DMS53 (cell line): ENCODE results near the gene DNAH17.

ENCODE experiments used
- DNase-seq: peaks from one replicate; lab custom pipeline; 2025; lab: John Stamatoyannopoulos, UW

Gene DNAH17

DNA sequence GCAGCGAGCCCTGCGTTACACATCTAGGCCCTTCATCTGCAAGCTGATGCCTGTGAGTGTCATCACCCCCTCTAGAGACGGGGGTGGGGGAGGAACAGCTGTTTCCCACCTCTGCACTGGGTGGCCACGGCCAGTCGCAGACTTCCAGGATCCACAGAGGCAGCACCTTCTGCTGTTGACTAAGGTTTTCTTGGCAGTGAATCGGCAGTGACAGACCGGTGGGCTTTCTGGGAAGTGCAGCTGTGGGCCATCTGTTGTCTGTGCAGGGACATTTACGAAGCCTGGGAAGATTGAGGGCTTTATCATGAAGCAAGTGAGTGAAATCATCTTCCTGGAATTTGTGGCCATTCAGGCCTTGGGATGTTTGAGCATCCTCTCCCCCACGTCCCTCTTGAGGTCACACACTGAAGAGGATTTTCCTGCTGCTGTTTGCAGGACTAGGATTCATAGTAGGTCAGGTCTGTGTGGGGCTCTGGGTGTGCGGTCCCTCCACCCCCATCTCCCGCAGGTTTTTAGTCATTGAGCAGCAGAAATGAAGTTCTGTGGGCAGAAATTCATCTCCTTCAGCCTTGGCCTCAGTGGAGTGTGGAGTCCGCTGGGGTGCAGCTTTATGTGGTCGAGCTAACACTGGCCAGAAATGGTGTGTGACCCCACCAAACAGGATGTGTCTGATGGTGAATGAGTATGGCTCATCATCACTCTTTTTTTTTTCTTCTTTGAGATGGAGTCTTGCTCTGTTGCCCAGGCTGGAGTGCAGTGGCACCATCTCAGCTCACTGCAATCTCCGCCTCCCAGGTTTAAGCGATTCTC, 186.8 kb downstream of the DNAH17 start:
- peak; percentile 26 for DNase-seq

DNA sequence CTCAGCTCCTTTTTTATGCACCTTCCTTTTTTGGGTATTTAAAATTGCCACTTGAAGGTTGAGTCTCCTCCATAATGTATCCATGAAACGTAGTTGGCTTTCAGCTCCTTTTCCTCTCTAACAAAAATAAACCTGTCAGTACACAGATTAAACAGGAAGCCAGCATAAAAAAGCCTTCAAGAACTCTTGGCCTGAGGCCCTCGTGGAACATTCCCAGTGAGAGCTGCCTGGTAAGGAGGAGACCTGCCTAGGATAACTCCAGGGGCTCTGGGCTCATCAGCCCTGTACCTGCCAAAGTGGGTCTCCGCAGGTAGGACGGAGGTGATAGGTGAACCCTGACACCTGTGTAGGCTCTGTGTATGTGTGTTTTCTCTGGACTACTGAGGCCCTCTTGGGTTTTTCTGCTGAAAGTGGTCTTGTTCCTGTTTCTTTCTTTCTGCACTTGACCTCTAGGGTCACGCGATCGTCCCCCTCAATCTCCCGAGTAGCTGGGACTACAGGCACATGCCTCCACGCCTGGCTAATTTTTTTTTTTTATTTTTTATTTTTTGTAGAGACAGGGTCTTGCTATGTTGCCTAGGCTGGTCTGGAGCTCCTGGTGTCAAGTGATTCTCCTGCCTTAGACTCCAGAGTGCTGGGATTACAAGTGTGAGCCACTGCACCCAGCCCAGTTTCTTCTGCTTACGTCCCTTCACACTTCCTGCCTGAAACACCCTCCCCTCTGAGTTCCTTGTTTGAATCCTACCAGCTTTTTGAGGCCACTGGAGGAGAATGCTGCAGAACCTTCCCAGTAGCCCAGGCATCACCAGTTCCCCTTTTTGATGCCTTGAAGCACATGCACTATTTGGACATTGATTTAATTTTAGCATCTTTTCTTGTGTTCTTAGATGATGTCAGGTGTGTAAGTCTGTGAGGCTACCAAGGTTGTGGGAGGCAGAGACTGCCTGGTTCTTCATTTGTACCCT, 188.9 kb downstream of the DNAH17 start:
- no peak for DNase-seq

DNA sequence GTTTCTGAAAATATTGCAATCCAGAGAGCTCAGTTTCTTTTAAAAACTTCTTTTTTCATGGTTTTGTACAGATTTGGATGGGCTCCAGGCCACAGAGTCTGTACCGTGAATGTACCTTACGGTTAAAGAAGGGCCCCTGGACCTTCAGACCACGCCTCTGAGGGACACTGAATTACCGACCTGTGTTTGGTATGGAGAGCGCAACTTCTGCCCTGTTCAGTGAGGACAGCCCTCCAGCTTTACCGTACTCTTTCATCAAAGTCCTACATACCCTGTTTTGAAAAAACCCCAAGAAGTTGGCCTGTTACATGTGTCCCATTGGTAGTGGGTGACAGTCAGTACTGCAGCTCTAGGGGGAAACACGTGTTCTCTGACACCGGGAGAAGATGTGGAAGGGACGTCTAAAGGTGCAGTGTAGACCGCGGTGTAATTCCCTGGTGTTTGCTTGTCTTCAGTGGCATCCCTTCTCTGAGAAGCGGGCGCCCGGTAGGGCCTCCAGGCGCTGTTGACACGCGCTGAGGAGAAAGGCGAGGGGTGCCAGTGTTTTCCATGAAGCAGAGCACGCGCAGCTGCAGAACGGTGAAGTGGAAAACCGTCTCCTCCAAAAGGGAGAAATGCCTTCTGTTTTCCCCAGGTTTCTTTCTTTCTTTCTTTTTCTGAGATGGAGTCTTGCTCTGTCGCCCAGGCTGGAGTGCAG, 192.6 kb downstream of the DNAH17 start:
- DNase-seq, result no peak

DNA sequence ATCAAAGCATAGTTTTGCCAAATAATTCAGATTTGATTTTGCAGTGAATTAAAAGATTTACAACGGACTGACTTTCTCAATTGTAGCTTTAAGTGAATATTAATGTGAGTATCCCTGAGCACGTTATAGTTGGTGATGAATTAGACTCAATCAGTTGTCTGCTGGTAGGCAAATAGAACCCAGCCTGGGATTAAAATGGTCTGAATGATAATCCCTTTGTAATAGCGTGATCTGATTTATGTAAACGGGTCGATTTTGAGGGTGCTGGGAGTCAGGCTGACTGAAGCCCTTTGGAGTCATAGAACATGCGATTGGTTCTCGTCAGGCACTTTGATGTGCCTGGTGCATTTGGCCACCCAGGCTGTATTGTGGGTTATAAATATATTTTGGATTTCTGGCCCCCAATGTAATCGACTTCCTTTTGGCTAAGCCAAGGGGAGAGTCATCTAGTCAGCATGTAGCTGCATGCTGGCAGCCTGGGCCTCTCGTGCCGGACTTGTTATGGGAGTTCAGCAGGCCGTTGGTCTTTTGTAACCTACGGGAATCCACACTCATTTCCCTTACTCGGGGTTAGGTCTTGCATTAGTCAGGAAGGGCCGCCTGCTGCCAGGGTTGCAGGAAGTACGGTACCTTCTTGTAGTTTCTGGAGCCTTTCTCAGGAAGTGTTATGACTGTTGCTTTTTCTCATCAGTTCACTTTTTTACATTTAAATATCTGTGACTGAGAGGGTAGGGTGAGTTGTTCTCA, 193.3 kb downstream of the DNAH17 start:
- no peak for DNase-seq

DNA sequence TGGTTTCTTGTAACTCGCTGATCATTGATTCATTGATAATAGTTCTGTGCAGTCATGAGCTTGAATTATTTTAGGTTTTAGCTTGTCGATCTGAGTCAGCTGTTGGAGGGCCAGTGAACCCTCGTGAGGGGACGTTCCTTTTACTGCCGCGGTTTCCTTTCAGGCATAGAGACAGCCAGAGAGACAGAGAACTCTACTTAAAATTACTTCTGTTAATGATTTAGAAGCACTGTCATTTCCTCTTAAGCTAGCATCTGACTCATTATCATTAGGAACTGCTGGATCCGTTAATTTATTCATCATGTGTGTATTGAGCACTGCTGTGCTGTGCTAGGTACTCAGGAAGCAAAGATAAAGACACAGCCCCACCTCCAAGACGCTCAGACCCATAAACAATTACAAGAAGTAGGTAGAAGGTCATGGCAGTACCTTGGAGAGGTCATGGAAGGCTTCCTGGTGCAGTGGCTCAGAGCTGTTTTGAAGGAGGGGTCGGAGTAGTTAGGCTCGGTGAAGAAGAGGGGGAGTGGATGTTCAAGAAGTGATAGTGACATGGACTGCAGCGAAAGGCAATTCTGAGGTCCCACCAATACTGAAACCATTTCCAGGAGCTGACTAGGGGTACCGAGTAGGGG, 195.5 kb downstream of the DNAH17 start:
- no peak for DNase-seq

DNA sequence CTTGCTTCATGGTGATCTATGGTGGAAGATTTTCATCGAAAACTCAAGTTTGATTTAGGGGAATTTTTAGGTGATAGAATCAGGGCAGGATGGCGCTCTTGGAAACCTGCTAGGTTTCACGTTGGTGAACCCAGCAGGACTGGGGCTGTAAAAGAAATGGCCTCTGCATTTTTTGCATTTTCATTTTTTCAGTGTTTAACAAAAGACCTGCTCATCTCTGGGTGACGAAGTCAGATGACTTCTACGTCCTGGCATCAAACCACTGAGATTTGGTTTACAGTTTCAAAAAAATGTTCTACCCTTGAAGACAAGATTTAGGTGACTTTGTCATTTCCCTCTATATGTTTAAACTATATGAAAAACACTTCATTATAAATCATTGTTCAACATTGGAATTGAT, 196.8 kb downstream of the DNAH17 start:
- DNase-seq, result no peak

DNA sequence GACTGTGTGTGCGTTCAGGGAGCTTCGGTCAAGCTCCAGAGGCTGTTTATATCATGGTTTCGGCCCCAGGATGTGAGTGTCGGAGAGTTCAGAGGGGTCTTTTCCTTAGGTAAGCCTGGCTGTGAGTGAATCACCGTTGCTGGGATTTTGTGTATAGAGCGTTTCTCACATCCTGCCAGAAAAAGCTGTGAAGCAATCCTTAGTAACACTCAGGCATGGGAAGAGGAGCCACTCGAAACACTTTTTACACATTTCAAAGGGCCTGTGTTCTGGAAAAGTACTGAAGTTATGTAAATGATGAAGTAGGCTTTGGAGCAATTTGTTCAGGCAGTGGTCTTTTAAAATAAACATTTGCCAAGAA, 198.1 kb downstream of the DNAH17 start:
- DNase-seq, result peak; percentile 70

DNA sequence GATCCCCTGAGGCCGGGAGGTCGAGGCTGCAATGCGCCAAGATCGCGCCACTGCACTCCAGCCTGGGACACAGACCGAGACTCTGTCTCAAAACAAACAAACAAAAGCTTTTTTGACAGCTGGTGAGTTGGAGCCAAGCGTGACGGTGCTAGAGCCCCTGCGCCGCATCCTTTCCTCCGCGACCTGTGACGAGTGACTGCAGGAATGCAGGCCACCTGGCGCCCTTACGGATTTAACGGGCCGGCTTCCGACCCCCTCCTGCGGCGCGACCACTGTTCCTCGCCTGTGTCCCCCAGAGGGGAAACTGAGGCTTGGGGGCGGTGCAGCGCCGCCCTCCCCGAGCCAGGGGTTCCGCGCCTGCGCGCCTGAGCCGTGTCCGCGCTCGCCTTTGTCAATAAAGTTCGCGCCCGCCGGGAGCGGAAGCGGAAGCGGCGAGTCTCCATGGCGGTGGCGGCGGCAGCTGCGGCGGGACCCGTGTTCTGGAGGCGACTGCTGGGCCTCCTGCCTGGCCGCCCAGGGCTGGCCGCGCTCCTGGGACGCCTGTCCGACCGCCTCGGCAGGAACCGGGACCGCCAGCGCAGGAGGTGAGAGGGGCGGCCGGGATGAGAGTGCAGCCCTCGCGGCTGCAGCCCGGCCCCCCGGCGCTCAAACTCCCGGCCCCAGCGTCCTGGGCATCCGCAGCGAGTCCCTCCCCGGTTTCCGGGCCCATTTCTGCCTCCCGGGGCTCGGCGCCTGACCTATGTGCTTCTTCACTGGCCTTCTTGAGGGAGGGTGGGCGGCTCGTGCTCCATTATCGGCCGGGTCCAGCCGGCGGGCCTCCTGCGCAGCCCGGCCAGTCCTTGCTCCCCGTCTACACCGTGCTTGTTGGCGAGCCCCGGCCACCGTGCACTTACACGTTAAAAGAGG, 198.7 kb downstream of the DNAH17 start, which contains the start of gene PGS1:
Gene PGS1, plus strand, starts transcription at position 425 of the 906 bp plus-strand sequence. Its CDS starts 17 bp downstream, at position 442.
- peak; percentile 93 for DNase-seq

DNA sequence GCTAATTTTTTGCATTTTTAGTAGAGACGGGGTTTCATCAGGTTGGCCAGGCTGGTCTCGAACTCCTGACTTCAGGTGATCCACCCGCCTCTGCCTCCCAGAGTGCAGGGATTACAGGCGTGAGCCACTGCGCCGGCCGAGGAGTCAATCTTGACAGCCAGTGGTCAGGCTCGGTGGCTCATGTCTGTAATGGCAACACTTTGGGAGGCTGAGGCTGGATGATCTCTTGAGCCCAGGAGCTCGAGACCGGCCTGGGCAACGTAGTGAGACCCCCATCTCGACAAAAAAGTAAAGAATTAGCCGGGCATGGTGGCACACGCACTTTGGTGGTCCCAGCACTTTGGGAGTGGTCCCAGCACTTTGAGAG, 199.4 kb downstream of the DNAH17 start:
- peak; percentile 63 for DNase-seq

DNA sequence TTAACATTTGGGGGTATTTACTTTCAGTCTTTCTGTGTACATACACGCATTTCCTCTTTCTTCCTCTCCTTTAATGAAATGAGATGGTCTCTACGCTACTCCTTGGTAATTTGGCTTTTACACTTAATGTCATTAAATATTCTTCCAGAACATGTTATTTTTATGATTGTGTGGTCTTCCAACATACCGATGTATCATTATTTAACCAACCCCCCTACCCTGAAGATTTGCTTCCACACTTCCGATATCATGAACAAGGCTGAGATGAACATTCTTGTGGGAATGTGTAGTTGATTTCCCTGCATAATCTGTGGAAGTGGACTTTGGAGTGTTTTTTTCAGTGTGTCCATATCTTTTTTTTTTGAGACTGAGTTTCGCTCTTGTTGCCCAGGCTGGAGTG, 201.0 kb downstream of the DNAH17 start:
- DNase-seq, result no peak

DNA sequence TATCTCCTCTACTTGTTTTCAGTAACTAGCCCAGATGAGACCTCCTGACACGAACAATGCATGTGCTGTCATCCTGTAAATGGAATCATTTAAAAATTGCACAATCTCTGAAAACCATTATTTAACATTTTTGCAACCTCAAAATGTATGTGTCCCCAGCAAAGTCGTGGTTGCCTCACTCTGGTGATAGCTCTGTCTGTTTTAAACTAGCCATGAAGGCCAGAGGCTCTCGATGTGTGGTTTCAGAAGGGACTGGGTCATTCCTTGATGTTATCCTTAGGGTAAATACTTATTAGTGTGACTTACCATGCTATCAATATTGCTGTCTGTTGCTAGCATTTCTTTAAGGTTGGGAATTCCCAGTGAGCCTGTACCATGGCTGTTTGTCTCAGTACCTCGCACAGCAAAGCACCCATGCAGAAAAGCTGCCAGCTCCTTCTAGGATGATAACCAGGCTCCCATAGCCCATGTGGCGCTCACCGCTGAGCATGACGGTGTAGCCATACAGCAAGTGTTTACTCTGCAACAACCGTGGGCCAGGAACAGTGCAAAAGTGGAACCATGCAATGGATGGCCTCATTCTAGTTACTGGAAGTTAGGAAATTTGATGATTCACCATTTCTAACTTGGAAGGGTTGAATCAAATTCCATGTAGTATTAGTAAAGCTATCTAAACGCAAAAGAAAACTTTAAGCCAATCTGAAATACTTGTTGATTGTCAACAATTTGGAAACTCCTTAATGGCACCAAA, 201.6 kb downstream of the DNAH17 start:
- DNase-seq, result peak; percentile 55

DNA sequence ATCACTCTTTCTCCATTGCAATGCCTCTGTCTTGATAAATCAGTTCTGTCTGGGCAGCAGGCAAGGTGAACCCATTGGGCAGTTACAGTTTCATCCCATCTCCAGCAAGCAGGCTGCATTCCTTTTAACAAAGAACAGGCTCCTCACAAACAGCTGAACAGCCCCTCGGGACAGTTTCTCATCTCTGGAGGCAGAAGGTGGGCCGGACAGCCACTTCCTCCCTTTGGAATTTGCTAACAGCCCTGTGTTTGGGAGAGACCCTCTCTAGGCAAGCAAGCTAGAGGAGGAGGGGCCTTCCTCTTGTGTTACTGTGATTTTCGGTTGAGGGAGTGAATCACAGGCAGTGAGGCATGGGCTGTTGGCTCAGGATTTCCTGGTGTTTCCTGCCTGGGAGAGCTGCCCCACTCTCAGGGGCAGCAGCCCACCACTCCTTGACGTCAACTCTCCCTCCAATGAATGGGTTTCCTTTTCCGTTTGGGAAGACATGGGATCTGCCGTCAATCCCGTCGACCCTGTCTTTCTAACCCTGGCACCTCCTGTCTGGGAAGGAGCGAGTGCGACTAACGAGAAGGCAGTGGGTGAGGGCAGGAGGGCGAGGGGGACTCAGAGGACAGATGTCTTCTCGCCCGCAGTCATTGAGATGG, 202.4 kb downstream of the DNAH17 start:
- DNase-seq, result no peak

DNA sequence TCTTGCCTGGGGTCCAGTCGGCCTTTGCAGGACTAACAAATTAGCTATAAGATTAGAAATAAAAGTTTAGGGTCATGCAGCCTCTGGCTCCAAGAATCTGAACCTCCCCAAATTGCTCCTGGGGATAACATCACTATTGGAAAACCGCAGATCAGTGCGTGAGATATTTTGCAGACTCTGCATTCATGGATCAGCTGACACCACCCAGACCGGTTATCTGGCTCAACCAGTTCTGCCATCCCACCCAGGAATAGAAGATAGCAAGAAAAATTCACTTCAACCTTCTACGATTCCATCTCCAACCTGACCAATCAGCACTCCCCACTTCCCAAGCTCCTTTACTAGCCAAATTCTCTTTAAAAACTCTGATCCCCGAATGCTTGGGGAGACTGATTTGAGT, 203.0 kb downstream of the DNAH17 start:
- no peak for DNase-seq
